Gastrocnemius medialis (tissue), 4 donors: ENCODE data around the gene SSPN.

Source experiments
- POLR2A ChIP-seq, 2 donors: fragments of 450-650 bp; IDR thresholded peaks; one replicate each; pipeline ENCODE4 v1.6.1; 2017; ENCODE audit warnings: antibody characterized with exemption in 2 of 2, mild to moderate bottlenecking in 2 of 2, moderate library complexity in 2 of 2
- TF ChIP-seq, protein P1 (sequence below), 5 experiments: fragments of 450-650 bp in 3 of 5; fragments of 200-600 bp in 2 of 5; sonication (generic) in 2 of 5; IDR thresholded peaks in 4 of 5; conservative IDR thresholded peaks in 1 of 5; 1 replicate in 4 of 5; 2 replicates in 1 of 5; pipeline ENCODE4 v1.5.1; 2016 to 2019; ENCODE audit warnings: antibody characterized with exemption in 5 of 5, mild to moderate bottlenecking in 3 of 5, moderate library complexity in 3 of 5

DNA sequence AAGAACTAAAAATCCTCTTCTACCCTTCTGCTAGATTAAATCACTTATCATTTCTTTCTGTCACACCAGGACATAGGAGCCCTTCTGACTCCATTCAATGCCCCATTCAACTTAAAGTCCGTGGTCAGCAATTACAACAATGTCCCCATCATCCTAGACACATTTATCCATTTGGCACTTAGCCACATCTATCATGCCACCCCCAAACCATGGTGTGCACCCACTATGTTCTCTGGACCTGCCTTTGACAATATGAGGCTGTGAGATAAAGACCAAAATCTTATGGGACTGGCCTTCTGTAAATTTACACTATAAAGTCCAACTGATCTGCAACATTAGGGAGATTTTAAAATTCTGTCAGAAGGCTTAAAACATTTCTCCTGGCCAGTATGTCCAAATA is 104.4 kb downstream of the SSPN start:
- no peak for TF ChIP-seq POLR2A (IDR thresholded peaks at IDR 0.05)
- TF ChIP-seq, protein P1, sequence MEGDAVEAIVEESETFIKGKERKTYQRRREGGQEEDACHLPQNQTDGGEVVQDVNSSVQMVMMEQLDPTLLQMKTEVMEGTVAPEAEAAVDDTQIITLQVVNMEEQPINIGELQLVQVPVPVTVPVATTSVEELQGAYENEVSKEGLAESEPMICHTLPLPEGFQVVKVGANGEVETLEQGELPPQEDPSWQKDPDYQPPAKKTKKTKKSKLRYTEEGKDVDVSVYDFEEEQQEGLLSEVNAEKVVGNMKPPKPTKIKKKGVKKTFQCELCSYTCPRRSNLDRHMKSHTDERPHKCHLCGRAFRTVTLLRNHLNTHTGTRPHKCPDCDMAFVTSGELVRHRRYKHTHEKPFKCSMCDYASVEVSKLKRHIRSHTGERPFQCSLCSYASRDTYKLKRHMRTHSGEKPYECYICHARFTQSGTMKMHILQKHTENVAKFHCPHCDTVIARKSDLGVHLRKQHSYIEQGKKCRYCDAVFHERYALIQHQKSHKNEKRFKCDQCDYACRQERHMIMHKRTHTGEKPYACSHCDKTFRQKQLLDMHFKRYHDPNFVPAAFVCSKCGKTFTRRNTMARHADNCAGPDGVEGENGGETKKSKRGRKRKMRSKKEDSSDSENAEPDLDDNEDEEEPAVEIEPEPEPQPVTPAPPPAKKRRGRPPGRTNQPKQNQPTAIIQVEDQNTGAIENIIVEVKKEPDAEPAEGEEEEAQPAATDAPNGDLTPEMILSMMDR (IDR thresholded peaks at IDR 0.05 in 4 of 5, conservative IDR thresholded peaks at IDR 0.05 in 1 of 5): no peak
